Central memory CD4-positive, alpha-beta T cell (primary cell): ENCODE results near the gene RNF38.
"Not testable (repeated sequence)": the region's sequence is repeated elsewhere in the genome, so short reads cannot be mapped to it uniquely, and the experiment has no call there.

ENCODE experiments used
- DNase-seq: peaks from one replicate; pipeline ENCODE4 v3.0.0; 2022

RNF38 gene

GRCh38 chr9:36402536-36402935, 2.5 kb upstream of the RNF38 start:
- DNase-seq = no peak

GRCh38 chr9:36401897-36402480, 1.9 kb upstream of the RNF38 start:
- no peak for DNase-seq

GRCh38 chr9:36401164-36401740, 1.2 kb upstream of the RNF38 start:
- no peak for DNase-seq

GRCh38 chr9:36400332-36401163, 479 bp upstream of the RNF38 start:
- peak; percentile 87 for DNase-seq

- no peak for DNase-seq
Observed at GRCh38 chr9:36398745-36399144, 1.3 kb downstream of the RNF38 start.

- no peak for DNase-seq
Observed at GRCh38 chr9:36396985-36397384, 3.1 kb downstream of the RNF38 start.

- no peak for DNase-seq
Observed at GRCh38 chr9:36392489-36392888, 7.6 kb downstream of the RNF38 start.

GRCh38 chr9:36389590-36389989, 10.5 kb downstream of the RNF38 start:
- no peak for DNase-seq

GRCh38 chr9:36386396-36386965, 13.6 kb downstream of the RNF38 start:
- DNase-seq = not testable (repeated sequence)

GRCh38 chr9:36382484-36382883, 17.6 kb downstream of the RNF38 start:
- no peak for DNase-seq

GRCh38 chr9:36364577-36364976, 35.5 kb downstream of the RNF38 start:
- no peak for DNase-seq

GRCh38 chr9:36363448-36363847, 36.6 kb downstream of the RNF38 start:
- no peak for DNase-seq

- DNase-seq = no peak
Observed at GRCh38 chr9:36358486-36358885, 41.6 kb downstream of the RNF38 start.

- no peak for DNase-seq
Observed at GRCh38 chr9:36357639-36358038, 42.4 kb downstream of the RNF38 start.

- DNase-seq = no peak
Observed at GRCh38 chr9:36346569-36346968, 53.5 kb downstream of the RNF38 start.

- DNase-seq = no peak
Observed at GRCh38 chr9:36345103-36345846, 54.8 kb downstream of the RNF38 start.

GRCh38 chr9:36341936-36342577, 58.0 kb downstream of the RNF38 start:
- DNase-seq = no peak

- DNase-seq = no peak
Observed at GRCh38 chr9:36337865-36338264, 62.2 kb downstream of the RNF38 start.

- no peak for DNase-seq
Observed at GRCh38 chr9:36337002-36337401, 63.1 kb downstream of the RNF38 start.

GRCh38 chr9:36336131-36336907, 63.8 kb downstream of the RNF38 start:
- DNase-seq = no peak

GRCh38 chr9:36332006-36332405, 68.1 kb downstream of the RNF38 start:
- no peak for DNase-seq
